Natural killer cell (primary cell): Measurements from ENCODE around the gene NR5A2. TPM values are rescaled to one million over a fixed set of nuclear protein-coding genes. Genes with fewer than 3 reads are reported as not detected.

ENCODE experiments used
- ATAC-seq, 3 donors: fragments of 150-1000 bp in 2 of 3; fragments of 200-7000 bp in 1 of 3; cut with Tn5 transposase; 1 replicate in 1 of 3; 2 replicates in 2 of 3; pipeline ENCODE4 v1.10.0; 2021; ENCODE audit warnings: mild to moderate bottlenecking in 2 of 3, moderate library complexity in 2 of 3
- DNase-seq, 2 donors: peaks; one replicate each; pipeline versions ENCODE4 v3.0.0 to v3.0.0-alpha.2; 2013 to 2021; ENCODE audit warnings: mixed read lengths in 1 of 2
- H3K27ac ChIP-seq: one replicate; pipeline ENCODE4 v1.5.1; 2013; ENCODE audit warnings: mild to moderate bottlenecking, low read length
- H3K27me3 ChIP-seq: one replicate; pipeline ENCODE4 v1.6.1; 2013; ENCODE audit warnings: low read length; ENCODE audit not compliant: control insufficient read depth, insufficient read depth
- H3K36me3 ChIP-seq: one replicate; pipeline ENCODE4 v1.6.1; 2013; ENCODE audit warnings: low read length; ENCODE audit not compliant: control insufficient read depth, insufficient read depth
- H3K4me1 ChIP-seq: one replicate; pipeline ENCODE4 v1.6.1; 2013; ENCODE audit warnings: low read length; ENCODE audit not compliant: control insufficient read depth, insufficient read depth
- H3K4me3 ChIP-seq: one replicate; pipeline ENCODE4 v1.5.1; 2013; ENCODE audit warnings: low read length
- H3K9me3 ChIP-seq: one replicate; pipeline ENCODE4 v1.6.1; 2013; ENCODE audit warnings: low read length; ENCODE audit not compliant: control insufficient read depth, insufficient read depth
- H3K27ac Mint-ChIP-seq, 2 donors: one replicate each; pipeline ENCODE4 v1.8.0; 2022; ENCODE audit warnings: mild to moderate bottlenecking in 2 of 2, mixed read lengths in 2 of 2, moderate library complexity in 1 of 2
- H3K27me3 Mint-ChIP-seq, 2 donors: one replicate each; pipeline ENCODE4 v1.8.0; 2022; ENCODE audit warnings: low read depth in 2 of 2, mixed read lengths in 2 of 2
- H3K36me3 Mint-ChIP-seq: one replicate; pipeline ENCODE4 v1.8.0; 2022; ENCODE audit warnings: mixed read lengths
- H3K4me1 Mint-ChIP-seq, 2 donors: one replicate each; pipeline ENCODE4 v1.8.0; 2022; ENCODE audit warnings: mixed read lengths in 2 of 2
- H3K4me3 Mint-ChIP-seq: one replicate; pipeline ENCODE4 v1.8.0; 2022; ENCODE audit warnings: mild to moderate bottlenecking, moderate library complexity, mixed read lengths
- H3K9me3 Mint-ChIP-seq, 2 donors: one replicate each; pipeline ENCODE4 v1.8.0; 2022; ENCODE audit warnings: mixed read lengths in 2 of 2
- whole genome bisulfite sequencing: methylation state at CpG from one replicate; pipeline ENCODE4 v1.1.7; 2013; ENCODE audit warnings: missing lambda C conversion rate; ENCODE audit not compliant: insufficient coverage; 5-methylcytosine and 5-hydroxymethylcytosine counted together
- intact Hi-C: fragments of 100-400 bp; cut with micrococcal nuclease; formaldehyde crosslinking; loops from one replicate; pipeline ENCODE4 v1.14.2; 2022
- total RNA-seq, 4 donors: library from RNA; stranded (reverse); fragments of 120-200 nt in 1 of 4; gene quantifications; one replicate each; pipeline versions ENCODE4 v1.2.3 to v1.2.4, GENCODE V29; 2013 to 2022
- TF ChIP-seq, protein P1 (sequence below): fragments of 200-600 bp; IDR thresholded peaks from one replicate; pipeline ENCODE4 v1.8.0; 2022; ENCODE audit warnings: antibody characterized with exemption

NR5A2 gene
- total RNA-seq, 3 donors from 2014 or later (not counting 1 experiment from before 2014, with no cell fraction given) = not detected

DNA sequence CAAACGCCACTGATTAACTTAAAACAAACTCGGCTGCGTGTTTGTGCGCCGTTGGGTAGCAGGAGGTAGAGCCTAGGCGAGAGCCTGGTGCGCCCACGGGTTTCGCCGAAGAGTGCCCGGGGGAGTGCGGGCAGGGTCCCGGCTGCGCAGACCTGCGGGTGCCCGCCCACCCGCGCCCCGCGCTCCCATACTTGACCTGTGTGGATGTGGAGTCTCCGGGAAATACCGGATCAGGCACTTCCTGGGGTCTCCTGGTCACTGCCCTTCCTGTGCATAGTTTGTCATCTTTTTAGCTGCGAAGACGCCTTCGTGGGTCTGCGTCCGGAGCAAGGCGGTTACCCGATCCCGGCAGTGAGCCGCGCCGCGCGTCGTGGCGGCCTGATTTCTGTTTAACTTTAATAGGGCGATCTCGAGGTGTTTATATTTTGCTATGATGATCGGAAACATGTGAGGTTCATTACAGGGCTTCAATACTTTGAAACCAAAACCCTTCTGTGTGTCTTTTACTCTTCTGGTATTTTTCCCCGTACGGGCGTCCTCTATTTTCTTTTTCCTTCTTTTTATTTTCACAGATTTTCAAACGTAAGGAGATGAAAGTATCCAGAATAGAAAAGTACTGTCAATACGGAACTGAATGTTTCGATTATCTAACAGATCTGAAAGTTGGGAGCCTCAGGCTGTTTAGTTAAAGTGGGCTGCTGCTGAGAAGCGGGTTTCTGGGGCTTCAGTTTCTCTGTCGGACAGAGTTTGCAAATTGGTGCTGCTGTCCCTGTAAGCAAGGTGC, 15.2 kb downstream of the NR5A2 start:
- Histone ChIP-seq H3K27ac (no peak overlapping the region), H3K4me1 (peaks cover 23% of the 10 kb centered on the region), H3K9me3 (peaks cover 3% of the 10 kb centered on the region), H3K36me3 (no peaks in the 10 kb centered on the region), H3K4me3 (no peak overlapping the region), H3K27me3 (peaks cover 45% of the 10 kb centered on the region)
- Mint-ChIP-seq H3K4me1 (peaks cover 20 to 21% of the 10 kb centered on the region in 2 donors), H3K9me3 (no peaks in the 10 kb centered on the region), H3K4me3 (peak overlapping the region; percentile 67), H3K27me3 (peaks cover 56 to 71% of the 10 kb centered on the region in 2 donors), H3K27ac (no peak overlapping the region), H3K36me3 (peaks cover 2% of the 10 kb centered on the region)
- intact Hi-C loops = no loop called here
- TF ChIP-seq, protein P1, sequence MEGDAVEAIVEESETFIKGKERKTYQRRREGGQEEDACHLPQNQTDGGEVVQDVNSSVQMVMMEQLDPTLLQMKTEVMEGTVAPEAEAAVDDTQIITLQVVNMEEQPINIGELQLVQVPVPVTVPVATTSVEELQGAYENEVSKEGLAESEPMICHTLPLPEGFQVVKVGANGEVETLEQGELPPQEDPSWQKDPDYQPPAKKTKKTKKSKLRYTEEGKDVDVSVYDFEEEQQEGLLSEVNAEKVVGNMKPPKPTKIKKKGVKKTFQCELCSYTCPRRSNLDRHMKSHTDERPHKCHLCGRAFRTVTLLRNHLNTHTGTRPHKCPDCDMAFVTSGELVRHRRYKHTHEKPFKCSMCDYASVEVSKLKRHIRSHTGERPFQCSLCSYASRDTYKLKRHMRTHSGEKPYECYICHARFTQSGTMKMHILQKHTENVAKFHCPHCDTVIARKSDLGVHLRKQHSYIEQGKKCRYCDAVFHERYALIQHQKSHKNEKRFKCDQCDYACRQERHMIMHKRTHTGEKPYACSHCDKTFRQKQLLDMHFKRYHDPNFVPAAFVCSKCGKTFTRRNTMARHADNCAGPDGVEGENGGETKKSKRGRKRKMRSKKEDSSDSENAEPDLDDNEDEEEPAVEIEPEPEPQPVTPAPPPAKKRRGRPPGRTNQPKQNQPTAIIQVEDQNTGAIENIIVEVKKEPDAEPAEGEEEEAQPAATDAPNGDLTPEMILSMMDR = no peak
- ATAC-seq (no peak), DNase-seq (no peak)
- 3% methylated on average over 45 of the region's 48 CpGs for WGBS

DNA sequence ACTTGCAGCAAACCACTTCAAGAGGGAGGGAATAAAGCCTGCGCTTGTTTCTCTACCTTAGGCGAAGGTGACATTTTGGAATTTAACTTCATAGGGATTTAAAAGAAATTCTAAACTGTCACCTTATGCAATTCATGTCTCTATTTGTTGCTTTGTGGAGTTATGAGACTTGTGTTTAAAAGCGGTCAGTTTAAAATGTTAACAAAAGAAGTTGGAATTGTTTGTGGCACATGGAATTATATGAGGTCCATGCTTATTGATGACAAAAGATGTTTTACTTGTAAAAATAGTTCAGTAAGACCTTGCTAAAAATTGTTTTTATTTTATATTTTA, 15.8 kb downstream of the NR5A2 start:
- H3K4me3 Mint-ChIP-seq = no peak overlapping the region
- no peaks in the 10 kb centered on the region for H3K9me3 Mint-ChIP-seq
- Histone ChIP-seq H3K27ac (no peak overlapping the region), H3K36me3 (no peaks in the 10 kb centered on the region), H3K9me3 (peaks cover 3% of the 10 kb centered on the region), H3K4me1 (peaks cover 23% of the 10 kb centered on the region), H3K4me3 (no peak overlapping the region), H3K27me3 (peaks cover 40% of the 10 kb centered on the region)
- DNase-seq (no peak), ATAC-seq (no peak)
- peaks cover 54 to 65% of the 10 kb centered on the region in 2 donors for H3K27me3 Mint-ChIP-seq
- no peak overlapping the region for H3K27ac Mint-ChIP-seq
- peaks cover 15 to 21% of the 10 kb centered on the region in 2 donors for H3K4me1 Mint-ChIP-seq
- TF ChIP-seq, protein P1 = no peak
- no peaks in the 10 kb centered on the region for H3K36me3 Mint-ChIP-seq
- intact Hi-C loops = no loop called here
- 25% methylated on average over 3 of the region's 3 CpGs for WGBS

DNA sequence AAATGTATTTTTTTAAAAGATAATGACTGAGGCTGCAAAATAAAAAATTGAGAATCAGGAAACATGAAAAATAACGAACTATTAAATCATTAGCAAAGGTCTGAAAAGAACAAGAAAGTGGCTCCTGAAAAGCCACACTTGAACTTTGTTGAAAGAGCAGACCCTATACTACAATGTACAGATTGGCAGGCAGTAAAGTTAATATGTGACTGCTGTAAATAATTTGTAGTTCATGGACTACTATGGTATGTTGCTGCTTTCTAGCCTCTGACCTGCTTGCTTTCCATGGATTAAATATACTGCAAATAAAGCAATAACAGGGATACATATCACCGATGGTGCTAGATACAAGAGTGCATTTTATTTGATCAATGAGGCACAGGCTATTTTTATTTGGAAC, 18.6 kb downstream of the NR5A2 start:
- no peaks in the 10 kb centered on the region for H3K36me3 Mint-ChIP-seq
- ATAC-seq (no peak), DNase-seq (no peak)
- Histone ChIP-seq H3K27me3 (peaks cover 25% of the 10 kb centered on the region), H3K36me3 (no peaks in the 10 kb centered on the region), H3K4me1 (peaks cover 4% of the 10 kb centered on the region), H3K4me3 (no peak overlapping the region), H3K27ac (no peak overlapping the region), H3K9me3 (no peaks in the 10 kb centered on the region)
- H3K4me3 Mint-ChIP-seq = no peak overlapping the region
- peaks cover 36 to 59% of the 10 kb centered on the region in 2 donors for H3K27me3 Mint-ChIP-seq
- H3K27ac Mint-ChIP-seq = no peak overlapping the region
- no peaks in the 10 kb centered on the region for H3K9me3 Mint-ChIP-seq
- intact Hi-C loops = no loop called here
- peaks cover 9% of the 10 kb centered on the region in 2 donors for H3K4me1 Mint-ChIP-seq
- WGBS = 95% methylated on average over 1 of the region's 2 CpGs
- TF ChIP-seq, protein P1 = no peak

DNA sequence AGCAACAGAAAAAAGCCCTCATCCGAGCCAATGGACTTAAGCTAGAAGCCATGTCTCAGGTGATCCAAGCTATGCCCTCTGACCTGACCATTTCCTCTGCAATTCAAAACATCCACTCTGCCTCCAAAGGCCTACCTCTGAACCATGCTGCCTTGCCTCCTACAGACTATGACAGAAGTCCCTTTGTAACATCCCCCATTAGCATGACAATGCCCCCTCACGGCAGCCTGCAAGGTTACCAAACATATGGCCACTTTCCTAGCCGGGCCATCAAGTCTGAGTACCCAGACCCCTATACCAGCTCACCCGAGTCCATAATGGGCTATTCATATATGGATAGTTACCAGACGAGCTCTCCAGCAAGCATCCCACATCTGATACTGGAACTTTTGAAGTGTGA, 20.7 kb downstream of the NR5A2 start:
- no peaks in the 10 kb centered on the region for H3K36me3 ChIP-seq
- no peaks in the 10 kb centered on the region for H3K4me1 ChIP-seq
- no peak for ATAC-seq
- no peak for DNase-seq
- Mint-ChIP-seq H3K4me1 (peaks cover under 1% of the 10 kb centered on the region in 2 donors), H3K27ac (no peak overlapping the region), H3K9me3 (no peaks in the 10 kb centered on the region), H3K36me3 (no peaks in the 10 kb centered on the region), H3K27me3 (peaks cover 24 to 48% of the 10 kb centered on the region in 2 donors), H3K4me3 (no peak overlapping the region)
- TF ChIP-seq, protein P1 = no peak
- peaks cover 20% of the 10 kb centered on the region for H3K27me3 ChIP-seq
- no peaks in the 10 kb centered on the region for H3K9me3 ChIP-seq
- WGBS = 85% methylated on average over 5 of the region's 5 CpGs
- intact Hi-C loops = no loop called here
- no peak overlapping the region for H3K4me3 ChIP-seq
- H3K27ac ChIP-seq = no peak overlapping the region
